HepG2 (cell line): Measurements from ENCODE around the gene PRCD. TPM values are rescaled to one million over a fixed set of nuclear protein-coding genes. Genes with fewer than 3 reads are reported as not detected.

Source experiments
- CCDC6 ChIP-seq: sonication (generic); formaldehyde crosslinking; IDR thresholded peaks from 2 replicates; pipeline ENCODE4 v1.8.1; 2022; ENCODE audit warnings: mild to moderate bottlenecking, missing genetic modification reagents, moderate library complexity
- GABPB1 ChIP-seq: IDR thresholded peaks from 2 replicates; pipeline ENCODE4 v1.6.1; 2016; ENCODE audit warnings: mild to moderate bottlenecking, missing genetic modification reagents, moderate library complexity, missing compliant biosample characterization
- HES4 ChIP-seq: sonication (generic); formaldehyde crosslinking; IDR thresholded peaks from 2 replicates; pipeline ENCODE4 v1.9.0; 2021; ENCODE audit warnings: mild to moderate bottlenecking, missing genetic modification reagents, borderline replicate concordance
- KMT2B ChIP-seq: IDR thresholded peaks from 2 replicates; pipeline ENCODE4 v1.6.1; 2016; ENCODE audit warnings: missing genetic modification reagents, missing compliant biosample characterization
- MTA3 ChIP-seq: sonication (generic); formaldehyde crosslinking; IDR thresholded peaks from 2 replicates; pipeline ENCODE4 v1.4.0; 2020; ENCODE audit warnings: missing genetic modification reagents
- MTF2 ChIP-seq: sonication (generic); formaldehyde crosslinking; IDR thresholded peaks from 2 replicates; pipeline ENCODE4 v1.5.0; 2020; ENCODE audit warnings: missing genetic modification reagents, borderline replicate concordance
- NR1H2 ChIP-seq: sonication (generic); formaldehyde crosslinking; IDR thresholded peaks from 2 replicates; pipeline ENCODE4 v1.8.1; 2022; ENCODE audit warnings: low read depth, missing genetic modification reagents, borderline replicate concordance
- NRL ChIP-seq: sonication (generic); formaldehyde crosslinking; IDR thresholded peaks from 2 replicates; pipeline ENCODE4 v1.5.0; 2020; ENCODE audit warnings: missing genetic modification reagents, mild to moderate bottlenecking, moderate library complexity, borderline replicate concordance
- PPARG ChIP-seq: conservative IDR thresholded peaks from 2 replicates; pipeline ENCODE4 v1.6.1; 2016; ENCODE audit warnings: missing biosample characterization, missing genetic modification reagents
- REL ChIP-seq: sonication (generic); formaldehyde crosslinking; conservative IDR thresholded peaks from 2 replicates; pipeline ENCODE4 v1.8.0; 2022; ENCODE audit warnings: mild to moderate bottlenecking, missing genetic modification reagents, moderate library complexity
- RXRB ChIP-seq: IDR thresholded peaks from 2 replicates; pipeline ENCODE4 v1.6.1; 2016; ENCODE audit warnings: borderline replicate concordance, missing genetic modification reagents, missing compliant biosample characterization
- SMC3 ChIP-seq: IDR thresholded peaks from 2 replicates; pipeline ENCODE4 v1.6.1; 2011; ENCODE audit warnings: low read length, improper control_type of control experiment
- SP1 ChIP-seq, 2 experiments: fragments of 450-650 bp in 1 of 2; sonication (generic) in 1 of 2; formaldehyde crosslinking in 1 of 2; IDR thresholded peaks; 2 replicates each; pipeline versions ENCODE4 v1.4.0 to v1.6.1; 2016 to 2020; ENCODE audit warnings: missing genetic modification reagents in 1 of 2
- TBX2 ChIP-seq: sonication (generic); formaldehyde crosslinking; IDR thresholded peaks from 2 replicates; pipeline ENCODE4 v1.5.0; 2020; ENCODE audit warnings: missing genetic modification reagents, mild to moderate bottlenecking, borderline replicate concordance
- TCF7L2 ChIP-seq: IDR thresholded peaks from 2 replicates; pipeline ENCODE4 v1.6.1; 2011; ENCODE audit warnings: mild to moderate bottlenecking, low read depth, low read length, moderate library complexity
- ZFP41 ChIP-seq: sonication (generic); formaldehyde crosslinking; IDR thresholded peaks from 2 replicates; pipeline ENCODE4 v1.4.0; 2020; ENCODE audit warnings: mild to moderate bottlenecking, missing genetic modification reagents, borderline replicate concordance
- ZNF496 ChIP-seq: sonication (generic); formaldehyde crosslinking; IDR thresholded peaks from 2 replicates; pipeline ENCODE4 v1.8.1; 2023; ENCODE audit warnings: mild to moderate bottlenecking, moderate library complexity, missing genetic modification reagents; ENCODE audit not compliant: insufficient replicate concordance
- ZNF850 ChIP-seq: sonication (generic); formaldehyde crosslinking; conservative IDR thresholded peaks from 2 replicates; pipeline ENCODE4 v1.9.0; 2021; ENCODE audit warnings: mild to moderate bottlenecking, missing genetic modification reagents
- polyA plus RNA-seq, 8 experiments: library from polyadenylated mRNA; depleted of rRNA in 3 of 8; stranded (reverse) in 7 of 8; unstranded in 1 of 8; fragments of >200 nt; fragmentation: Illumina TruSeq in 4 of 8; extraction: Trizol in 4 of 8; gene quantifications; 2 replicates each; pipeline versions ENCODE4 v1.2.1 to v1.2.3, GENCODE V29; 2011 to 2016; ENCODE audit warnings: low read depth in 4 of 8, missing spikeins in 1 of 8, mixed read lengths in 1 of 8; ENCODE audit not compliant: insufficient read depth in 1 of 8
- total RNA-seq, 5 experiments: library from RNA; depleted of rRNA; stranded (reverse); fragments of >200 nt; fragmentation: Illumina TruSeq; extraction: Trizol; gene quantifications; 2 replicates each; pipeline ENCODE4 v1.2.3, GENCODE V29; 2016; ENCODE audit warnings: low read depth in 1 of 5
- TF ChIP-seq, protein P1 (sequence below): sonication (generic); formaldehyde crosslinking; IDR thresholded peaks from 2 replicates; pipeline ENCODE4 v1.4.0; 2020; ENCODE audit warnings: missing genetic modification reagents, mild to moderate bottlenecking, borderline replicate concordance
- TF ChIP-seq, protein P2 (sequence below): sonication (generic); formaldehyde crosslinking; IDR thresholded peaks from 2 replicates; pipeline ENCODE4 v1.5.1; 2020; ENCODE audit warnings: missing genetic modification reagents, mild to moderate bottlenecking, borderline replicate concordance
- TF ChIP-seq, protein P3 (sequence below): IDR thresholded peaks from 2 replicates; pipeline ENCODE4 v1.6.1; 2018; ENCODE audit warnings: missing genetic modification reagents
- TF ChIP-seq, protein P4 (sequence below): IDR thresholded peaks from 2 replicates; pipeline ENCODE4 v1.6.1; 2016; ENCODE audit warnings: missing genetic modification reagents, missing compliant biosample characterization

PRCD gene
- total and polyA plus RNA-seq, 2 of the 13 experiments (the other 11 are each of a cell fraction or from before 2014, with no cell fraction given): 0.51 TPM; not detected in 1

DNA sequence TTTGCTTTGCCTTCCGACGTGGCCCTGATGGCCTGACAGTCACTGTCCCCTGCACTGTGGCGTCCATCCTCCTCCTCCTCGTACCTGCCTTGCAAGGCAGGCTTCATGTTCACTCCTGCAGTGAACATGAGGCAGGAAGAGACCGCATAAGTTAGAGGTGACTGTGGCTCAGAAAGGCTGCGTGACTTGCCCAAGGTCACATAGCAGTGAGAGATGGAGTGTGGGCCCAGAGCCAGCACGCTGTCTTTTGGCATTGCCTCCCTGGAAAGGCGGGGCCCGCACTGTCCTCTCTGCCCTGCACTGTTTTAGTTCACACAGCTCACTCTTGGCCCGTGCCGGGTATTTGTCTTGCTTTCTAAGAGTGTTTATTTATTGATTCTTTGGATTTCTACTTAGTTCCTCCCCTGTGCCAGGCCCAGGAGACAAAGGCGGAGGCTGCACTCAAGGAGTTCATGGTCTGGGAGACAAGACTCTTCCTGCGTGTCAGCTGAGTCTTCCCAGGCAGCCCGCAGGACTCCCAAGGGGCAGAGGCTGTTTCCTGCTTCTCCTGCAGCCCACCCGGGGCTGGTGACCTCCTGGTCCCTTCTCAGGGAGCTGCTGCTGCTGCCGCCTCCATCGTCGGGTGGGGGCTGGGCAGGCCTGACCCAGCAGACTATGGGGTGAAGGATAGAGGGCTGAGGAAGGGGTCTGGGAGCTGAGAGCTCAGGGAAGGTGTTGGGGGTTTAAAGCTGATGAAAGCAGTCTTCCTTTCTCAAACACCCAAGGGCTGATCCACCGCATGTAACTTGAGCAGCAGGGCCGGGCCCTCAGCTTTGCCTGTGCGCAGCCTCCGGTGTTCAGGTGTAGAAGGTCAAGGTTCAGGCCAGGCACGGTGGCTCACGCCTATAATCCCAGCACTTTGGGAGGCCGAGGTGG lies 15.0 kb upstream of the PRCD start (continued):
- TF ChIP-seq, protein P1, sequence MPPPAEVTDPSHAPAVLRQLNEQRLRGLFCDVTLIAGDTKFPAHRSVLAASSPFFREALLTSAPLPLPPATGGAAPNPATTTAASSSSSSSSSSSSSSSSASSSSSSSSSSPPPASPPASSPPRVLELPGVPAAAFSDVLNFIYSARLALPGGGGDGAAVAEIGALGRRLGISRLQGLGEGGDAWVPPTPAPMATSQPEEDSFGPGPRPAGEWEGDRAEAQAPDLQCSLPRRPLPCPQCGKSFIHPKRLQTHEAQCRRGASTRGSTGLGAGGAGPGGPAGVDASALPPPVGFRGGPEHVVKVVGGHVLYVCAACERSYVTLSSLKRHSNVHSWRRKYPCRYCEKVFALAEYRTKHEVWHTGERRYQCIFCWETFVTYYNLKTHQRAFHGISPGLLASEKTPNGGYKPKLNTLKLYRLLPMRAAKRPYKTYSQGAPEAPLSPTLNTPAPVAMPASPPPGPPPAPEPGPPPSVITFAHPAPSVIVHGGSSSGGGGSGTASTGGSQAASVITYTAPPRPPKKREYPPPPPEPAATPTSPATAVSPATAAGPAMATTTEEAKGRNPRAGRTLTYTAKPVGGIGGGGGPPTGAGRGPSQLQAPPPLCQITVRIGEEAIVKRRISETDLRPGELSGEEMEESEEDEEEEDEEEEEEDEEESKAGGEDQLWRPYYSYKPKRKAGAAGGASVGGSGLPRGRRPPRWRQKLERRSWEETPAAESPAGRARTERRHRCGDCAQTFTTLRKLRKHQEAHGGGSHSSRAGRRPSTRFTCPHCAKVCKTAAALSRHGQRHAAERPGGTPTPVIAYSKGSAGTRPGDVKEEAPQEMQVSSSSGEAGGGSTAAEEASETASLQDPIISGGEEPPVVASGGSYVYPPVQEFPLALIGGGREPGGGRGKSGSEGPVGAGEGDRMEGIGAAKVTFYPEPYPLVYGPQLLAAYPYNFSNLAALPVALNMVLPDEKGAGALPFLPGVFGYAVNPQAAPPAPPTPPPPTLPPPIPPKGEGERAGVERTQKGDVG: peak; percentile 80
- TF ChIP-seq CCDC6 (no peak), GABPB1 (0 out of 2 replicates have a peak, but pooled peaks have one; percentile 37), HES4 (CRISPR knock-in tag) (no peak; the same call in 1 of the 2 replicates), ZFP41 (CRISPR knock-in tag) (peak; percentile 90; the same call in 1 of the 2 replicates), ZNF850 (CRISPR knock-in tag) (no peak), ZNF496 (CRISPR knock-in tag) (no peak), NR1H2 (CRISPR knock-in tag) (no peak), NRL (peak; percentile 82), RXRB (CRISPR knock-in tag) (peak; percentile 70), MTA3 (CRISPR knock-in tag) (no peak), MTF2 (CRISPR knock-in tag) (0 out of 2 replicates have a peak, but pooled peaks have one; percentile 53), TBX2 (CRISPR knock-in tag) (peak; percentile 83), TCF7L2 (no peak), SMC3 (no peak), PPARG (CRISPR knock-in tag) (peak; percentile 62; the same call in 1 of the 2 replicates), KMT2B (peak; percentile 28; the same call in 1 of the 2 replicates), SP1 (IDR thresholded peaks at IDR 0.05) (no peak), SP1 (CRISPR knock-in tag; IDR thresholded peaks at IDR 0.05) (no peak), REL (CRISPR knock-in tag) (no peak)
- TF ChIP-seq, protein P2, sequence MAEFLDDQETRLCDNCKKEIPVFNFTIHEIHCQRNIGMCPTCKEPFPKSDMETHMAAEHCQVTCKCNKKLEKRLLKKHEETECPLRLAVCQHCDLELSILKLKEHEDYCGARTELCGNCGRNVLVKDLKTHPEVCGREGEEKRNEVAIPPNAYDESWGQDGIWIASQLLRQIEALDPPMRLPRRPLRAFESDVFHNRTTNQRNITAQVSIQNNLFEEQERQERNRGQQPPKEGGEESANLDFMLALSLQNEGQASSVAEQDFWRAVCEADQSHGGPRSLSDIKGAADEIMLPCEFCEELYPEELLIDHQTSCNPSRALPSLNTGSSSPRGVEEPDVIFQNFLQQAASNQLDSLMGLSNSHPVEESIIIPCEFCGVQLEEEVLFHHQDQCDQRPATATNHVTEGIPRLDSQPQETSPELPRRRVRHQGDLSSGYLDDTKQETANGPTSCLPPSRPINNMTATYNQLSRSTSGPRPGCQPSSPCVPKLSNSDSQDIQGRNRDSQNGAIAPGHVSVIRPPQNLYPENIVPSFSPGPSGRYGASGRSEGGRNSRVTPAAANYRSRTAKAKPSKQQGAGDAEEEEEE (CRISPR knock-in tag): no peak
- TF ChIP-seq, protein P3, sequence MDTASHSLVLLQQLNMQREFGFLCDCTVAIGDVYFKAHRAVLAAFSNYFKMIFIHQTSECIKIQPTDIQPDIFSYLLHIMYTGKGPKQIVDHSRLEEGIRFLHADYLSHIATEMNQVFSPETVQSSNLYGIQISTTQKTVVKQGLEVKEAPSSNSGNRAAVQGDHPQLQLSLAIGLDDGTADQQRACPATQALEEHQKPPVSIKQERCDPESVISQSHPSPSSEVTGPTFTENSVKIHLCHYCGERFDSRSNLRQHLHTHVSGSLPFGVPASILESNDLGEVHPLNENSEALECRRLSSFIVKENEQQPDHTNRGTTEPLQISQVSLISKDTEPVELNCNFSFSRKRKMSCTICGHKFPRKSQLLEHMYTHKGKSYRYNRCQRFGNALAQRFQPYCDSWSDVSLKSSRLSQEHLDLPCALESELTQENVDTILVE (CRISPR knock-in tag): peak; percentile 23; the same call in 1 of the 2 replicates
- TF ChIP-seq, protein P4, sequence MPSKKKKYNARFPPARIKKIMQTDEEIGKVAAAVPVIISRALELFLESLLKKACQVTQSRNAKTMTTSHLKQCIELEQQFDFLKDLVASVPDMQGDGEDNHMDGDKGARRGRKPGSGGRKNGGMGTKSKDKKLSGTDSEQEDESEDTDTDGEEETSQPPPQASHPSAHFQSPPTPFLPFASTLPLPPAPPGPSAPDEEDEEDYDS: peak; percentile 48
